H9 (cell line): ENCODE results near the gene ITPR2. TPM values are rescaled to one million over a fixed set of nuclear protein-coding genes. Genes with fewer than 3 reads are reported as not detected.
A peak's percentile ranks its signal among the peaks of the same experiment; 100 is the strongest.

Experiments
- DNase-seq: peaks from one replicate; pipeline ENCODE4 v3.0.0-alpha.2; 2017
- H2AFZ ChIP-seq: one replicate; pipeline ENCODE4 v1.6.1; 2013; ENCODE audit warnings: mild to moderate bottlenecking, low read length, control low read depth, moderate library complexity
- H2AK5ac ChIP-seq: 2 replicates; pipeline ENCODE4 v1.6.1; 2013; ENCODE audit warnings: low read length, control low read depth, mixed read lengths; ENCODE audit not compliant: insufficient read length
- H2BK120ac ChIP-seq: one replicate; pipeline ENCODE4 v1.6.1; 2013; ENCODE audit warnings: low read depth, mild to moderate bottlenecking, low read length, control low read depth, inconsistent platforms; ENCODE audit not compliant: poor library complexity, severe bottlenecking
- H2BK12ac ChIP-seq: 2 replicates; pipeline ENCODE4 v1.6.1; 2013; ENCODE audit warnings: low read length, control low read depth, mixed read lengths, low read depth; ENCODE audit not compliant: insufficient read length
- H2BK15ac ChIP-seq: 2 replicates; pipeline ENCODE4 v1.6.1; 2013; ENCODE audit warnings: low read depth, low read length, control low read depth
- H2BK20ac ChIP-seq: one replicate; pipeline ENCODE4 v1.6.1; 2013; ENCODE audit warnings: low read depth, mild to moderate bottlenecking, low read length, control low read depth, inconsistent platforms; ENCODE audit not compliant: poor library complexity, severe bottlenecking
- H2BK5ac ChIP-seq: 2 replicates; pipeline ENCODE4 v1.6.1; 2013; ENCODE audit warnings: low read length, control low read depth, mixed read lengths; ENCODE audit not compliant: insufficient read length
- H3K14ac ChIP-seq: 2 replicates; pipeline ENCODE4 v1.6.1; 2013; ENCODE audit warnings: low read length, control low read depth; ENCODE audit not compliant: insufficient read depth
- H3K18ac ChIP-seq: 2 replicates; pipeline ENCODE4 v1.6.1; 2013; ENCODE audit warnings: low read depth, mild to moderate bottlenecking, mixed read lengths, low read length, control low read depth; ENCODE audit not compliant: insufficient read length
- H3K23ac ChIP-seq: 2 replicates; pipeline ENCODE4 v1.6.1; 2013; ENCODE audit warnings: low read length, control low read depth, mixed read lengths, low read depth; ENCODE audit not compliant: insufficient read length
- H3K23me2 ChIP-seq: 2 replicates; pipeline ENCODE4 v1.6.1; 2013; ENCODE audit warnings: low read depth, mild to moderate bottlenecking, mixed read lengths, low read length, control low read depth; ENCODE audit not compliant: insufficient read length, poor library complexity, severe bottlenecking
- H3K27ac ChIP-seq: 2 replicates; pipeline ENCODE4 v1.5.1; 2013; ENCODE audit warnings: low read length, control low read depth, mixed read lengths, low read depth; ENCODE audit not compliant: insufficient read length
- H3K27me3 ChIP-seq: 2 replicates; pipeline ENCODE4 v1.6.1; 2013; ENCODE audit warnings: low read length, control low read depth, inconsistent platforms; ENCODE audit not compliant: insufficient read depth
- H3K4ac ChIP-seq: 2 replicates; pipeline ENCODE4 v1.6.1; 2013; ENCODE audit warnings: low read depth, mild to moderate bottlenecking, control low read depth, inconsistent platforms, low read length, moderate library complexity
- H3K4me1 ChIP-seq: 2 replicates; pipeline ENCODE4 v1.6.1; 2013; ENCODE audit warnings: low read length, control low read depth, inconsistent platforms; ENCODE audit not compliant: insufficient read depth
- H3K4me2 ChIP-seq: 2 replicates; pipeline ENCODE4 v1.6.1; 2013; ENCODE audit warnings: low read length, control low read depth, mixed read lengths; ENCODE audit not compliant: insufficient read length, insufficient read depth
- H3K56ac ChIP-seq: 2 replicates; pipeline ENCODE4 v1.6.1; 2013; ENCODE audit warnings: low read depth, mild to moderate bottlenecking, mixed read lengths, low read length, control low read depth; ENCODE audit not compliant: insufficient read length
- H3K79me1 ChIP-seq: 2 replicates; pipeline ENCODE4 v1.6.1; 2013; ENCODE audit warnings: low read depth, mild to moderate bottlenecking, moderate library complexity, low read length, control low read depth, inconsistent platforms; ENCODE audit not compliant: insufficient read depth, poor library complexity, severe bottlenecking
- H3K79me2 ChIP-seq: 2 replicates; pipeline ENCODE4 v1.6.1; 2013; ENCODE audit warnings: low read length, control low read depth, inconsistent platforms; ENCODE audit not compliant: insufficient read depth
- H3K9ac ChIP-seq: 2 replicates; pipeline ENCODE4 v1.6.1; 2013; ENCODE audit warnings: low read length, control low read depth, mixed read lengths; ENCODE audit not compliant: insufficient read length; ENCODE audit errors: extremely low read depth
- H3K9me3 ChIP-seq: one replicate; pipeline ENCODE4 v1.6.1; 2013; ENCODE audit warnings: low read depth, low read length, inconsistent platforms; ENCODE audit not compliant: control insufficient read depth
- H3T11ph ChIP-seq: one replicate; pipeline ENCODE4 v1.6.1; 2013; ENCODE audit warnings: mild to moderate bottlenecking, low read length, control low read depth, inconsistent platforms
- H4K20me1 ChIP-seq: one replicate; pipeline ENCODE4 v1.6.1; 2013; ENCODE audit not compliant: control insufficient read depth, insufficient read length, insufficient read depth
- H4K5ac ChIP-seq: 2 replicates; pipeline ENCODE4 v1.6.1; 2013; ENCODE audit warnings: low read depth, mild to moderate bottlenecking, mixed read lengths, low read length, control low read depth; ENCODE audit not compliant: insufficient read length
- H4K8ac ChIP-seq: replicated peaks from 2 replicates; pipeline ENCODE4 v1.6.1; 2013; ENCODE audit warnings: low read length, control low read depth, mixed read lengths, low read depth; ENCODE audit not compliant: insufficient read length
- H4K91ac ChIP-seq: 2 replicates; pipeline ENCODE4 v1.6.1; 2013; ENCODE audit warnings: low read depth, mild to moderate bottlenecking, moderate library complexity, mixed read lengths, low read length, control low read depth; ENCODE audit not compliant: insufficient read length
- H3K27ac Mint-ChIP-seq, 3 experiments: 2 replicates in 2 of 3; 3 replicates in 1 of 3; pipeline ENCODE4 v1.8.0; 2020 to 2021; ENCODE audit warnings: mixed read lengths in 3 of 3, mild to moderate bottlenecking in 1 of 3, moderate library complexity in 1 of 3
- H3K27me3 Mint-ChIP-seq: 2 replicates; pipeline ENCODE4 v1.8.0; 2021; ENCODE audit warnings: low read depth, mild to moderate bottlenecking, moderate library complexity, mixed read lengths
- H3K36me3 Mint-ChIP-seq, 3 experiments: 2 replicates in 2 of 3; 3 replicates in 1 of 3; pipeline ENCODE4 v1.8.0; 2020 to 2021; ENCODE audit warnings: low read depth in 3 of 3, mixed read lengths in 3 of 3; ENCODE audit not compliant: insufficient read depth in 1 of 3
- H3K4me1 Mint-ChIP-seq, 2 experiments: 2 replicates each; pipeline ENCODE4 v1.8.0; 2020; ENCODE audit warnings: mixed read lengths in 2 of 2
- H3K4me3 Mint-ChIP-seq, 2 experiments: 2 replicates in 1 of 2; 3 replicates in 1 of 2; pipeline ENCODE4 v1.8.0; 2020 to 2021; ENCODE audit warnings: mild to moderate bottlenecking in 2 of 2, mixed read lengths in 2 of 2, moderate library complexity in 1 of 2
- H3K9me3 Mint-ChIP-seq, 2 experiments: 2 replicates in 1 of 2; 3 replicates in 1 of 2; pipeline ENCODE4 v1.8.0; 2020; ENCODE audit warnings: mild to moderate bottlenecking in 2 of 2, mixed read lengths in 2 of 2, moderate library complexity in 1 of 2
- CTCF ChIP-seq: fragments of 200-600 bp; sonication (generic); conservative IDR thresholded peaks from 3 replicates; pipeline ENCODE4 v1.8.0; 2021; ENCODE audit warnings: antibody characterized with exemption, mild to moderate bottlenecking
- WGBS: extraction: QIAGEN DNeasy Blood & Tissue Kit; methylation state at CpG from one replicate; pipeline ENCODE4 v1.1.7; 2013; ENCODE audit warnings: missing lambda C conversion rate, low lambda C conversion rate, mixed read lengths; ENCODE audit not compliant: insufficient read length; ENCODE audit errors: extremely low coverage; 5-methylcytosine and 5-hydroxymethylcytosine counted together
- total RNA-seq: library from RNA; stranded (reverse); gene quantifications from 2 replicates; pipeline ENCODE4 v1.2.1, GENCODE V29; 2021

The ITPR2 gene
- total RNA-seq, 1 experiment from 2014 or later: 14.8 TPM

GRCh38 chr12:26648066-26648465, 184.9 kb downstream of the ITPR2 start:
- H2AK5ac ChIP-seq: no peak overlapping the region
- H3K27me3 ChIP-seq: no peaks in the 10 kb centered on the region
- H3K4me1 ChIP-seq: peaks cover 2% of the 10 kb centered on the region; the same call in 1 of the 2 replicates
- no peak overlapping the region for H4K91ac ChIP-seq
- Mint-ChIP-seq H3K36me3 (peaks cover 26 to 33% (median 27%) of the 10 kb centered on the region in 3 experiments), H3K27me3 (no peaks in the 10 kb centered on the region), H3K4me3 (no peak overlapping the region), H3K4me1 (peaks cover 30 to 32% of the 10 kb centered on the region in 2 experiments), H3K27ac (peak overlapping the region in 1 of 3 experiments; percentile 6; a peak in 1 of 7 replicates), H3K9me3 (peaks cover 14 to 16% of the 10 kb centered on the region in 2 experiments; a peak in 4 of 5 replicates)
- H4K5ac ChIP-seq: no peak overlapping the region
- WGBS: no CpG with 5 or more reads among the region's 3 CpGs
- H3K23me2 ChIP-seq: no peaks in the 10 kb centered on the region
- no peak overlapping the region for H3T11ph ChIP-seq
- H4K8ac ChIP-seq: no peak overlapping the region
- H2BK120ac ChIP-seq: no peak overlapping the region
- H2BK5ac ChIP-seq: no peak overlapping the region
- H3K27ac ChIP-seq: no peak overlapping the region
- no peak overlapping the region for H2BK15ac ChIP-seq
- no peak overlapping the region for H3K4me2 ChIP-seq
- H3K56ac ChIP-seq: no peak overlapping the region
- no peak overlapping the region for H2AFZ ChIP-seq
- H3K18ac ChIP-seq: no peak overlapping the region
- no peaks in the 10 kb centered on the region for H3K9me3 ChIP-seq
- no peak overlapping the region for H2BK20ac ChIP-seq
- H3K23ac ChIP-seq: no peak overlapping the region
- no peak for TF ChIP-seq CTCF
- H2BK12ac ChIP-seq: no peak overlapping the region
- no peak for DNase-seq
- H3K9ac ChIP-seq: no peak overlapping the region
- no peak overlapping the region for H3K14ac ChIP-seq
- H3K79me2 ChIP-seq: no peaks in the 10 kb centered on the region
- no peak overlapping the region for H3K4ac ChIP-seq
- H3K79me1 ChIP-seq: no peaks in the 10 kb centered on the region
- no peaks in the 10 kb centered on the region for H4K20me1 ChIP-seq
